HepG2 (cell line): ENCODE data around the gene ZNF274. TPM values are rescaled to one million over a fixed set of nuclear protein-coding genes. Genes with fewer than 3 reads are reported as not detected.

Experiments used
- FOXK1 ChIP-seq: sonication (generic); formaldehyde crosslinking; IDR thresholded peaks from 2 replicates; pipeline ENCODE4 v1.4.0; 2020; ENCODE audit warnings: low read depth, missing genetic modification reagents, borderline replicate concordance
- GATAD2A ChIP-seq: IDR thresholded peaks from 2 replicates; pipeline ENCODE4 v1.6.1; 2016
- SRF ChIP-seq: IDR thresholded peaks from 2 replicates; pipeline ENCODE4 v1.6.1; 2011; ENCODE audit warnings: mild to moderate bottlenecking, low read depth, low read length, moderate library complexity
- TRIM24 ChIP-seq: sonication (generic); formaldehyde crosslinking; IDR thresholded peaks from 2 replicates; pipeline ENCODE4 v1.8.0; 2022; ENCODE audit warnings: mild to moderate bottlenecking, missing genetic modification reagents
- YEATS2 ChIP-seq: sonication (generic); formaldehyde crosslinking; IDR thresholded peaks from 2 replicates; pipeline ENCODE4 v1.4.0; 2020; ENCODE audit warnings: missing genetic modification reagents, borderline replicate concordance
- ZEB1 ChIP-seq: IDR thresholded peaks from 2 replicates; pipeline ENCODE4 v1.6.1; 2012; ENCODE audit warnings: mild to moderate bottlenecking, low read depth, inconsistent platforms; ENCODE audit not compliant: insufficient replicate concordance
- ZNF431 ChIP-seq: sonication (generic); formaldehyde crosslinking; IDR thresholded peaks from 2 replicates; pipeline ENCODE4 v1.9.0; 2022; ENCODE audit warnings: missing genetic modification reagents, low read depth, mild to moderate bottlenecking, borderline replicate concordance
- ZNF441 ChIP-seq: sonication (generic); formaldehyde crosslinking; IDR thresholded peaks from 2 replicates; pipeline ENCODE4 v1.7.0; 2021; ENCODE audit warnings: missing genetic modification reagents, borderline replicate concordance
- ZNF629 ChIP-seq: sonication (generic); formaldehyde crosslinking; conservative IDR thresholded peaks from 2 replicates; pipeline ENCODE4 v1.5.0; 2020; ENCODE audit warnings: missing genetic modification reagents
- polyA plus RNA-seq, 8 experiments: library from polyadenylated mRNA; depleted of rRNA in 3 of 8; stranded (reverse) in 7 of 8; unstranded in 1 of 8; fragments of >200 nt; fragmentation: Illumina TruSeq in 4 of 8; extraction: Trizol in 4 of 8; gene quantifications; 2 replicates each; pipeline versions ENCODE4 v1.2.1 to v1.2.3, GENCODE V29; 2011 to 2016; ENCODE audit warnings: low read depth in 4 of 8, missing spikeins in 1 of 8, mixed read lengths in 1 of 8; ENCODE audit not compliant: insufficient read depth in 1 of 8
- total RNA-seq, 5 experiments: library from RNA; depleted of rRNA; stranded (reverse); fragments of >200 nt; fragmentation: Illumina TruSeq; extraction: Trizol; gene quantifications; 2 replicates each; pipeline ENCODE4 v1.2.3, GENCODE V29; 2016; ENCODE audit warnings: low read depth in 1 of 5
- TF ChIP-seq, protein P1 (sequence below): sonication (generic); formaldehyde crosslinking; IDR thresholded peaks from 2 replicates; pipeline ENCODE4 v1.8.1; 2023; ENCODE audit warnings: missing genetic modification reagents, mild to moderate bottlenecking, borderline replicate concordance
- TF ChIP-seq, protein P2 (sequence below): sonication (generic); formaldehyde crosslinking; IDR thresholded peaks from 2 replicates; pipeline ENCODE4 v1.4.0; 2020; ENCODE audit warnings: missing genetic modification reagents, mild to moderate bottlenecking, borderline replicate concordance
- TF ChIP-seq, protein P3 (sequence below): sonication (generic); formaldehyde crosslinking; IDR thresholded peaks from 2 replicates; pipeline ENCODE4 v1.5.0; 2020; ENCODE audit warnings: mild to moderate bottlenecking, missing genetic modification reagents
- TF ChIP-seq, protein P4 (sequence below): sonication (generic); formaldehyde crosslinking; IDR thresholded peaks from 2 replicates; pipeline ENCODE4 v1.4.0; 2020; ENCODE audit warnings: missing genetic modification reagents
- TF ChIP-seq, protein P5 (sequence below): IDR thresholded peaks from 2 replicates; pipeline ENCODE4 v1.6.1; 2016; ENCODE audit warnings: low read depth, control low read depth
- TF ChIP-seq, protein P6 (sequence below): sonication (generic); formaldehyde crosslinking; IDR thresholded peaks from 2 replicates; pipeline ENCODE4 v1.4.0; 2020; ENCODE audit warnings: low read depth, mild to moderate bottlenecking, missing genetic modification reagents
- TF ChIP-seq, protein P7 (sequence below): sonication (generic); formaldehyde crosslinking; IDR thresholded peaks from 2 replicates; pipeline ENCODE4 v1.4.0; 2020; ENCODE audit warnings: missing genetic modification reagents

Gene ZNF274
- total and polyA plus RNA-seq, 2 of the 13 experiments (the other 11 are each of a cell fraction or from before 2014, with no cell fraction given) = 16.1 to 23.0 TPM

DNA sequence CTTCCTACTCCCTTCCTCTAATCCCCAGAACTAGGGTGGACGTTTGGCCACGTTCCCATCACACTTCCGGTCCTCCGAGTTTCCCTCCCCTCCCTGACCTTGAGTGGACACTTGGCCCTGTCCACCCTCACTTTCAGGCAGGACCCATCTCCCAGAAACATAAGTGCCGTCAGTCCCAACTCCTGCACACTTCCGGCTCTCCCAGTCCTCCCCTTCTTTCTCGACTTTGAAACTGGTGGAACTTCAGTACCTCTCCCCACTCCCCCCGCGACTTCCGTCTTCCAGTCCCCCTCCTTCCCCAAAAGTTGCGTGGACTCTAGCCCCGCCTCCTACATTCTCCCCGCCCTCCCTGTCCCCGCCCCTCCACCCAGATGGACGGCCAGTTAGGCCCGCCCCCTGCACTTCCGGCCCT is 278 bp upstream of the ZNF274 start (continued):
- TF ChIP-seq GATAD2A = peak; percentile 9; the same call in 1 of the 2 replicates
- no peak for TF ChIP-seq ZNF629 (CRISPR knock-in tag)
- no peak for TF ChIP-seq TRIM24 (CRISPR knock-in tag)
- TF ChIP-seq, protein P1, sequence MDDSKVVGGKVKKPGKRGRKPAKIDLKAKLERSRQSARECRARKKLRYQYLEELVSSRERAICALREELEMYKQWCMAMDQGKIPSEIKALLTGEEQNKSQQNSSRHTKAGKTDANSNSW (CRISPR knock-in tag) = 0 out of 2 replicates have a peak, but pooled peaks have one; percentile 14
- peak; percentile 2 for TF ChIP-seq ZEB1
- TF ChIP-seq, protein P2, sequence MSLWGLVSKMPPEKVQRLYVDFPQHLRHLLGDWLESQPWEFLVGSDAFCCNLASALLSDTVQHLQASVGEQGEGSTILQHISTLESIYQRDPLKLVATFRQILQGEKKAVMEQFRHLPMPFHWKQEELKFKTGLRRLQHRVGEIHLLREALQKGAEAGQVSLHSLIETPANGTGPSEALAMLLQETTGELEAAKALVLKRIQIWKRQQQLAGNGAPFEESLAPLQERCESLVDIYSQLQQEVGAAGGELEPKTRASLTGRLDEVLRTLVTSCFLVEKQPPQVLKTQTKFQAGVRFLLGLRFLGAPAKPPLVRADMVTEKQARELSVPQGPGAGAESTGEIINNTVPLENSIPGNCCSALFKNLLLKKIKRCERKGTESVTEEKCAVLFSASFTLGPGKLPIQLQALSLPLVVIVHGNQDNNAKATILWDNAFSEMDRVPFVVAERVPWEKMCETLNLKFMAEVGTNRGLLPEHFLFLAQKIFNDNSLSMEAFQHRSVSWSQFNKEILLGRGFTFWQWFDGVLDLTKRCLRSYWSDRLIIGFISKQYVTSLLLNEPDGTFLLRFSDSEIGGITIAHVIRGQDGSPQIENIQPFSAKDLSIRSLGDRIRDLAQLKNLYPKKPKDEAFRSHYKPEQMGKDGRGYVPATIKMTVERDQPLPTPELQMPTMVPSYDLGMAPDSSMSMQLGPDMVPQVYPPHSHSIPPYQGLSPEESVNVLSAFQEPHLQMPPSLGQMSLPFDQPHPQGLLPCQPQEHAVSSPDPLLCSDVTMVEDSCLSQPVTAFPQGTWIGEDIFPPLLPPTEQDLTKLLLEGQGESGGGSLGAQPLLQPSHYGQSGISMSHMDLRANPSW (CRISPR knock-in tag) = no peak
- TF ChIP-seq FOXK1 (CRISPR knock-in tag) = no peak
- TF ChIP-seq ZNF441 (CRISPR knock-in tag) = 0 out of 2 replicates have a peak, but pooled peaks have one; percentile 73
- TF ChIP-seq ZNF431 (CRISPR knock-in tag) = 0 out of 2 replicates have a peak, but pooled peaks have one; percentile 19
- TF ChIP-seq, protein P3, sequence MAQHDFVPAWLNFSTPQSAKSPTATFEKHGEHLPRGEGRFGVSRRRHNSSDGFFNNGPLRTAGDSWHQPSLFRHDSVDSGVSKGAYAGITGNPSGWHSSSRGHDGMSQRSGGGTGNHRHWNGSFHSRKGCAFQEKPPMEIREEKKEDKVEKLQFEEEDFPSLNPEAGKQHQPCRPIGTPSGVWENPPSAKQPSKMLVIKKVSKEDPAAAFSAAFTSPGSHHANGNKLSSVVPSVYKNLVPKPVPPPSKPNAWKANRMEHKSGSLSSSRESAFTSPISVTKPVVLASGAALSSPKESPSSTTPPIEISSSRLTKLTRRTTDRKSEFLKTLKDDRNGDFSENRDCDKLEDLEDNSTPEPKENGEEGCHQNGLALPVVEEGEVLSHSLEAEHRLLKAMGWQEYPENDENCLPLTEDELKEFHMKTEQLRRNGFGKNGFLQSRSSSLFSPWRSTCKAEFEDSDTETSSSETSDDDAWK = no peak
- 0 out of 2 replicates have a peak, but pooled peaks have one; percentile 14 for TF ChIP-seq SRF
- TF ChIP-seq, protein P4, sequence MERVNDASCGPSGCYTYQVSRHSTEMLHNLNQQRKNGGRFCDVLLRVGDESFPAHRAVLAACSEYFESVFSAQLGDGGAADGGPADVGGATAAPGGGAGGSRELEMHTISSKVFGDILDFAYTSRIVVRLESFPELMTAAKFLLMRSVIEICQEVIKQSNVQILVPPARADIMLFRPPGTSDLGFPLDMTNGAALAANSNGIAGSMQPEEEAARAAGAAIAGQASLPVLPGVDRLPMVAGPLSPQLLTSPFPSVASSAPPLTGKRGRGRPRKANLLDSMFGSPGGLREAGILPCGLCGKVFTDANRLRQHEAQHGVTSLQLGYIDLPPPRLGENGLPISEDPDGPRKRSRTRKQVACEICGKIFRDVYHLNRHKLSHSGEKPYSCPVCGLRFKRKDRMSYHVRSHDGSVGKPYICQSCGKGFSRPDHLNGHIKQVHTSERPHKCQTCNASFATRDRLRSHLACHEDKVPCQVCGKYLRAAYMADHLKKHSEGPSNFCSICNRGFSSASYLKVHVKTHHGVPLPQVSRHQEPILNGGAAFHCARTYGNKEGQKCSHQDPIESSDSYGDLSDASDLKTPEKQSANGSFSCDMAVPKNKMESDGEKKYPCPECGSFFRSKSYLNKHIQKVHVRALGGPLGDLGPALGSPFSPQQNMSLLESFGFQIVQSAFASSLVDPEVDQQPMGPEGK = peak; percentile 66
- TF ChIP-seq, protein P5, sequence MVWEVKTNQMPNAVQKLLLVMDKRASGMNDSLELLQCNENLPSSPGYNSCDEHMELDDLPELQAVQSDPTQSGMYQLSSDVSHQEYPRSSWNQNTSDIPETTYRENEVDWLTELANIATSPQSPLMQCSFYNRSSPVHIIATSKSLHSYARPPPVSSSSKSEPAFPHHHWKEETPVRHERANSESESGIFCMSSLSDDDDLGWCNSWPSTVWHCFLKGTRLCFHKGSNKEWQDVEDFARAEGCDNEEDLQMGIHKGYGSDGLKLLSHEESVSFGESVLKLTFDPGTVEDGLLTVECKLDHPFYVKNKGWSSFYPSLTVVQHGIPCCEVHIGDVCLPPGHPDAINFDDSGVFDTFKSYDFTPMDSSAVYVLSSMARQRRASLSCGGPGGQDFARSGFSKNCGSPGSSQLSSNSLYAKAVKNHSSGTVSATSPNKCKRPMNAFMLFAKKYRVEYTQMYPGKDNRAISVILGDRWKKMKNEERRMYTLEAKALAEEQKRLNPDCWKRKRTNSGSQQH = peak; percentile 19; the same call in 1 of the 2 replicates
- TF ChIP-seq, protein P6, sequence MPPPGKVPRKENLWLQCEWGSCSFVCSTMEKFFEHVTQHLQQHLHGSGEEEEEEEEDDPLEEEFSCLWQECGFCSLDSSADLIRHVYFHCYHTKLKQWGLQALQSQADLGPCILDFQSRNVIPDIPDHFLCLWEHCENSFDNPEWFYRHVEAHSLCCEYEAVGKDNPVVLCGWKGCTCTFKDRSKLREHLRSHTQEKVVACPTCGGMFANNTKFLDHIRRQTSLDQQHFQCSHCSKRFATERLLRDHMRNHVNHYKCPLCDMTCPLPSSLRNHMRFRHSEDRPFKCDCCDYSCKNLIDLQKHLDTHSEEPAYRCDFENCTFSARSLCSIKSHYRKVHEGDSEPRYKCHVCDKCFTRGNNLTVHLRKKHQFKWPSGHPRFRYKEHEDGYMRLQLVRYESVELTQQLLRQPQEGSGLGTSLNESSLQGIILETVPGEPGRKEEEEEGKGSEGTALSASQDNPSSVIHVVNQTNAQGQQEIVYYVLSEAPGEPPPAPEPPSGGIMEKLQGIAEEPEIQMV (CRISPR knock-in tag) = 0 out of 2 replicates have a peak, but pooled peaks have one; percentile 6
- TF ChIP-seq YEATS2 (CRISPR knock-in tag) = peak; percentile 3; the same call in 1 of the 2 replicates
- TF ChIP-seq, protein P7, sequence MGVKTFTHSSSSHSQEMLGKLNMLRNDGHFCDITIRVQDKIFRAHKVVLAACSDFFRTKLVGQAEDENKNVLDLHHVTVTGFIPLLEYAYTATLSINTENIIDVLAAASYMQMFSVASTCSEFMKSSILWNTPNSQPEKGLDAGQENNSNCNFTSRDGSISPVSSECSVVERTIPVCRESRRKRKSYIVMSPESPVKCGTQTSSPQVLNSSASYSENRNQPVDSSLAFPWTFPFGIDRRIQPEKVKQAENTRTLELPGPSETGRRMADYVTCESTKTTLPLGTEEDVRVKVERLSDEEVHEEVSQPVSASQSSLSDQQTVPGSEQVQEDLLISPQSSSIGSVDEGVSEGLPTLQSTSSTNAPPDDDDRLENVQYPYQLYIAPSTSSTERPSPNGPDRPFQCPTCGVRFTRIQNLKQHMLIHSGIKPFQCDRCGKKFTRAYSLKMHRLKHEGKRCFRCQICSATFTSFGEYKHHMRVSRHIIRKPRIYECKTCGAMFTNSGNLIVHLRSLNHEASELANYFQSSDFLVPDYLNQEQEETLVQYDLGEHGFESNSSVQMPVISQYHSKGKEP (CRISPR knock-in tag) = no peak
